ENCODE measurements around the gene LDLRAD4.
"Not testable (repeated sequence)": the region's sequence is repeated elsewhere in the genome, so short reads cannot be mapped to it uniquely, and the experiment has no call there.

LDLRAD4 gene

DNA sequence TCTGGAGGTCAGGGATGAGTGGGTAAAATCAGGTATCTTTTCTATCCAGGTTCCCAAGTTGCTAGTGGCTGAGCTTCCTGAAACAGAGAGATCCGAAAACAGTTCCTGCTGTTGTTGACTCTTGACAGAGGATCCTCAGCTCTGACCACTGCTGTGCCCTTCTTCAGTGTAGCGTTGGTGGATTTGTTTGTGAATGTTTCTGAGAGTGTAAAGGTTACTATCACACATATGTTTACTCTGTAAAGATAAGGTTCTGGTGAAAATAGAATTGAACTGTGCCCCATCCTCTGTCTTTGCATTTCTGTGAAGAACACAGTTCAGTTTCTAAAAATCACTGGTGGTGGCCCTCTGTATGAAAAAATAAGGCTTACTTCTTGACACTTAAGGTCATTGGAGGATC lies 119.8 kb downstream of the LDLRAD4 start:
- DNase-seq (ENCODE audit: low spot score), result no peak

DNA sequence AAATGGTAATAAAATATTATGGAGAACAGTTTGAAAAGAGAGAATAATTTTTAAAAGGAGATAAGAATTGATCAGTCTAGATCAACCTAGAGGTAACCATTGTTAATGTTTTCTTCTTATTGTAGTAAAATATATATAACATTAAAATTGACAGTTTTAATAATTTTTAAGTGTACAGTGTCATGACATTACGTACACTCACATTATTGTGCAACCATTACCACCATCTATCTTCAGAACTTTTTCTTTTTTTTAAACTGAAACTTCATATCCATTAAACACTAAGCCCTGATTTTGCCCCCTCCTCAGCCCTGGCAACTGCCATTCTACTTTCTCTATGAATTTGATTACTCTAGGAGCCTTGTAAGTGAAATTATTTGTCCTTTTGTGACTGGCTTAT lies 121.1 kb downstream of the LDLRAD4 start:
- no peak for DNase-seq (ENCODE audit: low spot score)

DNA sequence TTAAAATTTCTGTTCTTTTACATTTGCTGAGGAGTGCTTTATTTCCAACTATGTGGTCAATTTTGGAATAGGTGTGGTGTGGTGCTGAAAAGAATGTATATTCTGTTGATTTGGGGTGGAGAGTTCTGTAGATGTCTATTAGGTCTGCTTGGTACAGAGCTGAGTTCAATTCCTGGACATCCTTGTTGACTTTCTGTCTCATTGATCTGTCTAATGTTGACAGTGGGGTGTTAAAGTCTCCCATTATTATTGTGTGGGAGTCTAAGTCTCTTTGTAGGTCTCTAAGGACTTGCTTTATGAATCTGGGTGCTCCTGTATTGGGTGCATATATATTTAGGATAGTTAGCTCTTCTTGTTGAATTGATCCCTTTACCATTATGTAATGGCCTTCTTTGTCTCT lies 127.9 kb downstream of the LDLRAD4 start:
- not testable (repeated sequence) for DNase-seq (ENCODE audit: low spot score)

DNA sequence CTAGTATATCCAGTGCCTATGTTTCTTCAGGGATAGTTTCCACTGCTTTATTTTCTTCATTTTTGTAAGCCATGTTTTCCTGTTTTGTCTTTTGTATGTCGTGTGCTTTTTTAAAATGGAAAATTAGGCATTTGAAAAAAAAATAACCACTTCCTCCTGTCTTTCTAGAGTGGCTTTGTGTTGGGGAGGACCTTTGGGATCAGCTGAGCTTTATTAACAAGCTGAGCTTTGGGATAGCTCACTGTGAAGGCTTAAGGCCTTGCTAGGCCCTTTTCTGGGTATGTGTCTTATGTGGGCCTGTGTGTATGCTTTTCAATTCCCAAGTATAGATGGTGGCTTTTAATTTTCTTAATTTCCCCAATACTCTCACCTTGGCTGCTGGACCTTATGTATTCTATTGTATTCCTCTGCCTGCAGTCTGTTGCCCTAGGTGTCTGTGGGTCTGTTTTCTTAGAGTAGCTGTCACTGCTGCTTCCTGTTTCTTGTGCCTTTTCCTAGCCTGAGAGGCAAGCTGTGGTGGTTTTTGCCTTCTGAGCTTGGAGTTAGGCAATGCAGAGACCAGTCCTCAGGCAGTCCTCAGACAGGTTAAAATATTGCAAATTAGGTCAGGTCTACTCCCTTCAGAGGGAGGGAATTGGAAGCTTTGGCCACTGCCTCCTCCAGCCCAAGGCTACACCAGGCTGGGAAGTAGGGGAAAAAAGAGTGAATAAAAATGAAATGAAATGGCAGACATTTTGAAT lies 134.7 kb downstream of the LDLRAD4 start:
- DNase-seq (ENCODE audit: low spot score), result no peak

DNA sequence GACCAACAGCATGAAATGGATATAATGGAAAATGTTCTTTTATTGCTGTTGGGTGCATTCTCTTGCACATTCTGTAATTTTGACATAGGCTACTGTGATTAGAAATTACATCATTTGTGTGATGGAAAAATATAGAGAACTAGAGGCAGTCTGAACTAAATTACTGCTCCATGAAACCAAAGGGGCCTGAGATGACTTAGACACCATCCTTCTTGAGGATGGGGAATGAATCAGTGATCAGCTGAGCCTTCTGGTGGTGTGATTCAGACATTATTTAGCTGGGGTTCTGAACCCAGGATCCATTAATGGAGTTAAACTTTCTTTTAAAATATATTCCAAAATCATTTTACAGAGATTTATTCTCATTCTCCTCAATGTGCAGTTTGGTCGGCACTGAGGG lies 135.8 kb downstream of the LDLRAD4 start:
- DNase-seq (ENCODE audit: low spot score), result no peak

DNA sequence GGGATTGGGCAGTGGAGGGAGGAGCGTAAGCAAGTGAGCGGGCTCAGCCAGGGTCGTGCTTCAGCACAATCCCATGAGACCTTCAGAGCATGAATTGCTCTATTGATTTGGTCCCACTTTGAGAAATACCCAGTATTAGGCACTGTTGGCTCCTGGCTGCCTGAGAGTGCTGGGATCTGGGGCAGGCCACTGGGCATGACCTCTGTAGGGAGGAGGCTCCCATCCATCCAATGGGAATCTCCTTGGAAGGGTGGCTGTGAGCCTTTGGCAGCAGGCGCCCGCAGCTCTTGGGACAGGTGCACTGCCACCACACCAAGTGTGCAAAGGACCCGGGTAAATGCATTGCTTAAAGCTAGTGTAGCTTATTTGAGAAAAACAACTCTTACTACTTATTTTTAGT lies 137.5 kb downstream of the LDLRAD4 start:
- DNase-seq (ENCODE audit: low spot score), result no peak

DNA sequence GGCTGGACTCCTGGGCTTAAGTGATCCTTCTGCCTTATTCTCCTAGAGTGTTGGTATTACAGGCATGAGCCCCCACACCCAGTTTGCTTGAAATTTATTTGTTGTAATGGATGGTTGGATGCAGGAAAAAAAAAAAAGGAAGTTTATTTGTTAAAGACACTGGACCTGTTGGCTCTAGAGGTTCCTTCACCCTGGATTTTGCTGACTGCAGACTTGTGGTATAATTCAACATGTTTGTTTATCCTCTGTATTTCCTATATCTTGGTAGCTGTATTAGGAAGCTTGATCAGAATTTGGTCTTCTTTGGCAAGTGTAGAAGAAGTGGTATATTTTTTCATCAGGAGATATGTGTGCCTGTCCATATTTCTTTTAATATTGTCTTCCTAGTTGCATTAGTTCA lies 138.7 kb downstream of the LDLRAD4 start:
- no peak for DNase-seq (ENCODE audit: low spot score)

DNA sequence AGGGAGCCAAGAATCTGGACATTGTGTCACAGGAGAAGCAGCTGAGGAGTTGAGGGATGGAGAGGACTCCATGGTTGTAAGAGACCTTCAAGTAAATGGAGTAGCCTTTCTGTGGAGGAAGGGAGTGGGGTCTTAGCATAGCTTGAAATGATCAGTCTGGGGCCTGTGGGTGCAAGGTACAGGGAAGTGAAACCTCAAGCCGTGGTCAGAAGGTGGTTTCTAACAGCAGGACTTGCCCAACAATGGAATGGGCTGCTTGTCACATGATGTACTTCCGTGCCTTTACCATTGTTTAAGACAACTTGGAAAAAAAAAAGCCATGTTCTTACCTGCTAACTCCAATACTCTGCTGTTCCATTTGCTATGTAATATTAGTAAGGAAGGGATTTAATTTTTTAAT lies 140.7 kb downstream of the LDLRAD4 start:
- DNase-seq (ENCODE audit: low spot score), result no peak

DNA sequence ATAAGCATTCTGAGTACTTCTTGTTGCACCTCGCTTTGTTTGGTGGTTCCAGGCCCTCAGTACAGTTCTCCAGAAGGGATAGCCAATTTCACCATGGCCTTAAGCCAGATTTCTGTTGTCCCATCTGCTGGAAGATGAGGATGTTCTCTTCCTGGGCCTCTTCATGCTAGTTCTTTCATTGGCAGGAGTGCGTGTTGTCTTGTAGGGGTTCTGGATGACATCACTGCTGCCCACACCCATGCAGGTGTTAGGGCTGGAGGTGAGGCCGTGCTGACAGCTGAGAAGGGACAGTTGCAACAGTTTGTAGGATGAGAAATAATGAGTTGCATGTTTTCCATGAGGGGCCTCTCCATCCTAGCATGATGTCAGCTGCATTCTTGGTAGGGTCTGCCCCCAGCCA lies 142.9 kb downstream of the LDLRAD4 start:
- DNase-seq (ENCODE audit: low spot score), result no peak

DNA sequence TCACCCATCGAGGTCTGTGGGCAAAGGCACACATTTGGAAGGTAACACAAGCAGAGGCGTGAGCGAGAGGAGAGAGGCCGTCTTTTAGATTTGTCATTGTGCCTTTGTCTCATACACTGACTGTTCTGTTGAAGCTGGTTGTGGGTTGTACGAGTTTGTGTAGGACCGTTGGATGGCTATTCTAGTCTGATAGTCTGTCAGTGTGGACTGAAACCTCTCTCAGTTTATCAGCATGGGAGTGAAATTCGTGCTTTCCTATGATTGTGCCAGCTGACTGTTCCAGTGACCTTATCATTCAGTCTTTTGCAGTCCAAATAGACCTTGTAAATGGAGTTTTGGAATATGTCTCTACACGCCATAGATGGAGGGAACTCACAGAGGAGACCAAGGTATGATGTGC lies 143.5 kb downstream of the LDLRAD4 start:
- DNase-seq (ENCODE audit: low spot score), result no peak

DNA sequence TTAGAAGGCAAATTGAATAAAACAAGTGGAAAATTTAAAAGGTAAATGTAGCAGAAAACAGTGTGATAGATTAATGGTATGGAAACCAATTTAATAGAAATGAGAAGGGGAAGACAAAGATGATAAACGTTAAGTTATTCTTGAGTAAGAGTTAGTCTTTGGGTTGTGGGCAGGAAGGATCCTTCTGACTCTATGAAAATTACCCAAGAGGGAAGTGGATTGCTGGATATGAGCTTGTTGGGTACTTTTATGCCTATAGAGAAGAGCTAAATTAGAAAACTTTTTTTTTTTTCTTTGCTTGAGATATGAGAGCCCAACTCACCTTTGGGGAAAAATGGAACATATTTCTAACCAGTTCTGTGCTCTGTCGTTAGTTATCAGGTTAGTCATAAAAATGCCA lies 144.0 kb downstream of the LDLRAD4 start:
- no peak for DNase-seq (ENCODE audit: low spot score)

DNA sequence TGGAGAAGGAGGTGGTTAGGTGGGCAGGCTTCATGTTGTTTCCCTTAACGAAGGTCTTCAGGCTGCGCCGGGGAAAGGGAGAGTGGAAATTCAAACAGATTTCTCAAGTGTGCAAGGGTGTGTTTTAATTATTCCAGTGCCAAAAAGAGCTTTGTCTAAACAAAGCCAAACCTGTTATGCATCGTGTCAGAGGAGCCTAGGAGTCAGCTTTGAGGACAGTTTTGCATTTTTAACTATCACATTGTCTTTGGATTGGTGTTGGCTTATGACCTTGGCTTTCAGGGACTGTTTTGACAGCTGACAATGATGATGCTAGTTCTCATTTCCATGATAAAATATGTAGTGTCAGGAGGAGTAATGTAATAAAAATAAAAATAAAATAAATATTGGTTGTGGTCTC lies 144.8 kb downstream of the LDLRAD4 start:
- no peak for DNase-seq (ENCODE audit: low spot score)

DNA sequence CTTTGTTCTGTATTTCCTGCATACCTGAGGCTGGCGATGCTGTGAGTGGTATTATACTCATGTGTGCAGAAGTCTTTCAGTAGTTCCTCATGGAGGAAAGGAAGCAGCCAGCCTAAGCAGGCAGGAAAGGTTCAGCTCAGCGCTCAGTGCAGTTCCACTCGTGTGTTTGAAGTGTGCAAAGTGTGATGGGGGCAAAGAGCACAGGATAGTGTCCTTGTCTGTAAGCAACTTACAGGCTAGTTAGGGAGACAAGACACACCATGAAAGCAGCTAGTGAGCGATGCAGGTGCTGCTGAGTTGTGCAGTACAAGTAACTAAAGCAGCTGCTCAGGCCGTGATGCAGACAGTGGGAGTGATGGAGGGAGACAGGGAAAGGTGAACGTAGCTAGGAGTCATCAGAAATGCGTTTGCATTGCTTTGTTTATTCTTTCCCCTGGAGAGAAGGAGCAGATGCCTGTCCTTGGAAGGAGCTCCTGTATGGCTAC lies 146.2 kb downstream of the LDLRAD4 start:
- no peak for DNase-seq (ENCODE audit: low spot score)

DNA sequence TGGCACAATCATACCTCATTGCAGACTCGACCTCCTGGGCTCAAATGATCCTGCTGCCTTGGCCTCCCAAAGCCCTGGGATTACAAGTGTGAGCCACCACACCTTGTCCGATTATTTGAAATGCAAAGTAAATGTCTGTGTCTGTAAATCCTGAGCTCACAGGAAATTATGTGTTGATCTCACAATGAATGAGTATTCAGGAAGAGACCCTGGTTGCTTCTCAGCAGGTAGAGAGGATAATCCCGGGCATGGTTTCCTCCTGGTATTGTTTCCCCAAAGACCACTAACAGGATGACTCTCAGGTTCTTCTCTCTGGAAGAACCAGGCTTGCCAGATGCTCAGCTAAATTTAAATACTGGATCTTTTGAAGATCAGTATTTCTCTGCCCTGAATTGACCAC lies 147.6 kb downstream of the LDLRAD4 start:
- no peak for DNase-seq (ENCODE audit: low spot score)

DNA sequence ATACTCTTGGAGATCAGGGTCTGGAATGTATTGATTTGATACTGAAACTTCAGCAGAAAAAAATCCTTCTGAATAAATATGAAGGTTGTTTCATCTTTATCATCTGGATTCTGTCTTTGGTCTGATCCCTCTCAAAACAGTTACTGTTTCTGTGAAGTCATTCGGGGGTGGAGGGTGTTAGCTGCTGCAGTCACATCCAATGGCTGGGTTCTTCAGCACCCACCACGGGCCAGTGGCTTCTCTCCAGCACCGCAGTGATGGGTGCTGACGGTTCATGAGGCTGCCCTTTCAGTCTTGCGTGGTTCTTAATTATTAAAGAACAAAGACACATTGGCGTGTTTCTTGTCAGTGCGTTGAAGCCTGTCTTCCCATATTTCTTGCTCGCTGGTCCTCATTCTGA lies 148.0 kb downstream of the LDLRAD4 start:
- DNase-seq (ENCODE audit: low spot score), result no peak

DNA sequence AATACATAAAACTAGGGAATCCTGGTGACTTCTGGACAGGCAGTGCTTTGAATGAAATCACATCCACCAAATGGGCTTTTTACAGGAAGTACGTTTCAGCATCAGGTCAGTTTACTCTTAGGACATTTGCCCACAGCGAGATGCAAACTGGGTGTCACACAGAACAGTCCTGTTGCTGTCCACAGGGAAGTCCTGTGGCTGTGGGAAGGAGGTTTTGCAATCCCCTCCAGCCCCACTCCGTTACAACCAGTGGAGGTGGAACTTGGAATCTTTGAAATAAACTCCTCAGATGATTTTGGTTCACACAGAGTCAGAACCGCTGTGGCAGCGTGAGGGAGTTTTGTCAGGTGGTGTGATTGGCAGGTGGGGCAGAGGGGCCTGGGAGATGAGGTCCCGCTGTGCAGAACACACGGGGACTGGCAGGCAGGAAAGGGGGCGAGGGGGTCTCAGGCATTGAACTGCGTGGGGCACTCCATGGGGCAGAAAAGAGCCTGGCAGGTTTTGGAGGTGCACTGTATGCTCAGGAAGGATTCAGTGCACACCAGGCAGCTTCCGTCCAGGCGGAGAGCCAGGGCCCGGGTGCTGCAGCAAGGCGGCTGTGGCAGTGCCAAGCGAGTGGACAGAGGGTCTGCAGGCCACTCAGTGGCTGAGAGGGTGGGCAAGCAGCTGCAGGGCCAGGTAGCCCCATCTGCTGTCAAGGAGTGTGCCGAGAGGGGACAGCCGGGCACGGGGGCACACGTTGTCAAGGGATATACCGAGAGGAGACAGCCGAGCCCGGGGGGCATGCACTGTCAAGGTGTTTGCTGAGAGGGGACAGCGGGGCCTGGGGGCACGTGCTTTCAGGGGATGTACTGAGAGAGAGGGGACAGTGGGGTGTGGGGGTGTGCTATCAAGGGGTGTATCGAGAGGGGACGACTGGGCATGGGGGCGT lies 148.7 kb downstream of the LDLRAD4 start:
- DNase-seq (ENCODE audit: low spot score), result no peak

DNA sequence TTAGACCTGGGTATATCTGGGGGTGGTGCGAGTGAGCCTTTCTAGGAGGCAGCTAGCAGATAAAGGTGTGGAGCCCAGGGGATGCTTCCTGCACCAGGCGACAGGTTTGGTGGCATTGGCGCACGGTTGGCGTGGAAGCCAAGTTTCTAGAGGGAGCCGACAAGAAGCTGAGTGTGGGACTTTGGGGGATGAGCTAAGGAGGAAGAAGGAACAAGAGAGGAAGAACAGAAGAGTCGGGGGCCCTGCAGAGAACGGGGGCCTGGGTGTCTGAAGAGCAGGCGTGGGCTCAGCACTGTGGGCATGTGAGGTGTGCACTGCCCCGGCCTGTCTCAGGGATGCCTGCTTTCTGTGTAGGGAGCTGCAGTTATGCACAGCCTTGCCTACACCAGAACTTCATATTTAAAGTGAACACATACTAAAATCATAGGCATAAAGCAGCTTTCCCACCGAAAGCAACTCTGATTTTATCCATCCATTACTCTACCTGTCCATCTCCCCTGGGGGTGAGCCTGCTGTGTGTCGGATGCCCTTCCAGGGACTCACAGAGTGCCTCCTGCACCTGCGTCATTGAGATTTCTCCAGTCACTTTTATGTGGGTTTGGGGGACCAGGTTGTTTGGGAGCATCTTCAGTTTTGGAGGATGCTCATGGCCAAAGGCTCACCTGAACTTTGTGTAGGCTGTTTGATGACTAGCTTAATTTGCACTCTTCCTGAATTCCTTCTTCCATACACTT lies 149.7 kb downstream of the LDLRAD4 start:
- DNase-seq (ENCODE audit: low spot score), result no peak

DNA sequence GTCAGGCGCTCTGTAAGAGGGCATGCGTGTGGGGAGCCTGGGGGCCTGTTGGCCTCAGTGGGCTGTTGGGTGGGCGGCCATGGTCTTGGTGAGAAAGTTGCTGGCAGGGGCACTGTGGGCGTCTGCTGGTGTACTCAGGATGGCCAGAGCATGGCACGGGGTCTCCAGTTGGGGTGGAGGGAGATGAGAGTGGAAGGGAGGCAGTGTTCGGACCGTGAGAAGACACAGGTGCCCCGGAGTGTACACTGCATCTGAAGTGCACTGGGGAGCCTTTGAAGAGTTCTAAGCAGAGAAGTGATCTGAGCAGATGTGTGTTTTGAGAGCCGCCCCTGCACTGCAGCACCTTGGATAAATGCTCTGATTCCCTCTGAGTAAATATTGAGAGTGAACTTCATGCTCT lies 150.8 kb downstream of the LDLRAD4 start:
- DNase-seq (ENCODE audit: low spot score), result no peak

DNA sequence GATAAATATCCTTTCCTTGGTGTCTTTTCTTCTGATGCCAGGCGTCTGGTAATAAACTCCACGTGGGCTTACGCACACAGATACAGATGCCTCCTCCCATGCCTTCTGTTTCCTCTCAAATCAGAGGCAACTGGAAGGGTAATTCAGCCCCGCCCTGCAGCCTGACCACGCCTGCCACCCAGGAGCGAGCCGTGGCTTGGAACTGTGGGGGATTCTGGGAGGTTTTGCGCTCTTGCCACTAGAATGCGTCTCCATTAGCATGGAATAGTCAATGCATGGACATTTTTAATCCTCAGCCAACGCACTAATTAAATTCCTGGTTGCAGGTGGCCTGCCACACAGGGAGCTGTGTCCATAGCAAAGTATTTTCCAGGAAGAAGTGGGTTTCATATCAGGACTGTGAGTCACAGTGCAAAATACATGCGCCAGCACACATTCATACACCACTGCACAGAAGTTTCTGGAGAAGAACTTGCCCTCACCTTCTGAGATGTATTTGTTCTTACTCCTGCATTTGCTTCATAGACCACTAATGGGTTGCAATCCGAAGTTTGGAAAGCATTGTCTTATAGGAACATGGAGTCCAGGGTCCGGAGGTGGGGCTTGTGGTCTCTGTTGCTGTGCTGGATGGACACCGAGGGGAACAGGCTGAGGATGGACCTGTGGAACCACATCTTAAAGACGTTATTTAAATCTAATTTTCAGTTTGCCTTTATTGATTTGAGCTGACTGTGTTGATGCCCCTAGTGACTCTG lies 151.4 kb downstream of the LDLRAD4 start:
- no peak for DNase-seq (ENCODE audit: low spot score)

DNA sequence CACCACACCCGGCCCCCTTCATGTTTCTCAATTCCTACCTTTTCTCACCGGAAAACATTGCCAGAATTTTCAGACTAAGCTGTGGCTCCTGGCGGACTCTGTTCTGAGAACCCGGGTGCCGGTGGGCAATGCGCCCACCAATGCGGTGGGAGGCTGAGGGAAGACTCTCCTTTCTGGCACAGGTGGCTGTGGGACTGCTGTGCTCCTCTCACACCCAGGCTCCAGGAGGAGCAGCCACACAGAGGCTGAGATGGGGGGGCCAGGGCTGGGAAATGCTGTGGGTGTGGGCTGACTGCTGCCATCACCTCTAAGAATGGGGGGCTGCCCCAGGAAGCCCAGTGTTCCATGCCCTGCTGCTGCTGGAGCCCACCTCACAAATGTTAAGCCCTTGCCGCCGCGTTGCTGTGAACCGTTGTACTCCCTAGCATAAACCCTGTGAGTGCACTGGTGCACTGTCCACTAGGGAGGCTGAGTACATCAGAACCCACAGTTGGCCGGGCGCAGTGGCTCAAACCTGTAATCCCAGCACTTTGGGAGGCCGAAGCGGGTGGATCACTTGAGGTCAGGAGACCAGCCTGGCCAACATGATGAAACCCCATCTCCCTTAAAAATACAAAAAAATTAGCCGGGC lies 152.6 kb downstream of the LDLRAD4 start:
- no peak for DNase-seq (ENCODE audit: low spot score)

DNA sequence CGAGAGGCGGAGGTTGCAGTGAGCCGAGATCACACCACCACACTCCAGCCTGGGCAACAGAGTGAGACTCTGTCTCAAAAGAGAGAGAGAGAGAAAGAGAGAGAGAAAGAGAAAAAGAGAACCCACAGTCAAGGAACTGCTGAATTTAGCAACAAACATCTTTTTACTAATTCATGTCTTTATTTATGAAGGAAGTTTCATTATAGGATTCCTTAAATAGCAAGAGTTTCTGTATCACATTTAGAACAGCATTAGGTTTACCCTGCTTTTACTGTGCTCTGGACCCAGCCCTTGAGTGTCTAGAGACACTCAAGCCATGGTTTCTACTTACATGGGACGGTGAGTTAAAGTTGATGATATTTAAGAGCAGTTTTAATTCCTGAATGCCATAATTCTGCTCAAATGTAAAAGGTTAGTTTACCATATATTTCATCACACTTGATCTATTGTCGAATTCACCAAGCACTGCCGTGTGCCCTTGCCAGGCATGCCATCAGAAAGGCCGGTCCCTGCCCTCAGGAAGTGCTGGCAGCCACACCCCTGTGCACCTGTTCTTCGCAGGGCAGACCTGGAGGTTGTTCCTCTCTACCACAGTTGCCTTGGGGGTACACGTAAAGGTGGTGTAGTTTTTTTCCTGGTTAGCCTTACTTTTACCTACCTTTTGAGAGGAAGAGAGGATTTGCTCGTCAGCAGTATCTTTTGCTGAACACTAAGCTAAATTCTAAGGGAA lies 153.3 kb downstream of the LDLRAD4 start:
- DNase-seq (ENCODE audit: low spot score), result no peak
